ENCODE data around the gene RPUSD4. TPM values are rescaled to one million over a fixed set of nuclear protein-coding genes. Genes with fewer than 3 reads are reported as not detected.

RPUSD4 gene
- total RNA-seq, 1 donor from 2014 or later, result 24.7 TPM

- no peak for DNase-seq (ENCODE audit: low spot score)
Observed at GRCh38 chr11:126212089-126212660, 725 bp upstream of the RPUSD4 start.

- no peak for DNase-seq (ENCODE audit: low spot score)
Observed at GRCh38 chr11:126210871-126211235, 597 bp downstream of the RPUSD4 start.

GRCh38 chr11:126207896-126208295, 3.6 kb downstream of the RPUSD4 start:
- no peak for DNase-seq (ENCODE audit: low spot score)

GRCh38 chr11:126205359-126205758, 6.1 kb downstream of the RPUSD4 start:
- DNase-seq (ENCODE audit: low spot score), result no peak

GRCh38 chr11:126202646-126203359, 8.6 kb downstream of the RPUSD4 start:
- no peak for DNase-seq (ENCODE audit: low spot score)

GRCh38 chr11:126198648-126199047, 12.8 kb downstream of the RPUSD4 start:
- no peak for DNase-seq (ENCODE audit: low spot score)

- DNase-seq (ENCODE audit: low spot score), result no peak
Observed at GRCh38 chr11:126197277-126197939, 14.0 kb downstream of the RPUSD4 start.

- no peak for DNase-seq (ENCODE audit: low spot score)
Observed at GRCh38 chr11:126195119-126195518, 16.3 kb downstream of the RPUSD4 start.

GRCh38 chr11:126194121-126194543, 17.3 kb downstream of the RPUSD4 start:
- DNase-seq (ENCODE audit: low spot score), result no peak

GRCh38 chr11:126193038-126193478, 18.4 kb downstream of the RPUSD4 start:
- DNase-seq (ENCODE audit: low spot score), result no peak

- no peak for DNase-seq (ENCODE audit: low spot score)
Observed at GRCh38 chr11:126192361-126192760, 19.1 kb downstream of the RPUSD4 start.

GRCh38 chr11:126191379-126192073, 19.9 kb downstream of the RPUSD4 start:
- no peak for DNase-seq (ENCODE audit: low spot score)

GRCh38 chr11:126190792-126191191, 20.7 kb downstream of the RPUSD4 start:
- DNase-seq (ENCODE audit: low spot score), result no peak

- no peak for DNase-seq (ENCODE audit: low spot score)
Observed at GRCh38 chr11:126189109-126189929, 22.1 kb downstream of the RPUSD4 start.

GRCh38 chr11:126188332-126189108, 22.9 kb downstream of the RPUSD4 start:
- no peak for DNase-seq (ENCODE audit: low spot score)

- no peak for DNase-seq (ENCODE audit: low spot score)
Observed at GRCh38 chr11:126186708-126187529, 24.5 kb downstream of the RPUSD4 start.

GRCh38 chr11:126186025-126186698, 25.3 kb downstream of the RPUSD4 start:
- DNase-seq (ENCODE audit: low spot score), result no peak

- no peak for DNase-seq (ENCODE audit: low spot score)
Observed at GRCh38 chr11:126185259-126186024, 26.0 kb downstream of the RPUSD4 start.

All from ureter (tissue), 1 donor.